Osteocyte (in vitro differentiated cells): ENCODE measurements around the gene TREX2. TPM values are rescaled to one million over a fixed set of nuclear protein-coding genes. Genes with fewer than 3 reads are reported as not detected.
A peak's percentile ranks its signal among the peaks of the same experiment; 100 is the strongest.

ENCODE experiments used
- DNase-seq: peaks from one replicate; pipeline ENCODE4 v3.0.0; 2021; ENCODE audit warnings: mixed read lengths; ENCODE audit not compliant: unreplicated experiment; ENCODE audit errors: extremely low spot score
- H3K27ac Mint-ChIP-seq: one replicate; pipeline ENCODE4 v1.8.0; 2021; ENCODE audit warnings: mild to moderate bottlenecking, mixed read lengths; ENCODE audit not compliant: unreplicated experiment
- H3K27me3 Mint-ChIP-seq: one replicate; pipeline ENCODE4 v1.8.0; 2021; ENCODE audit warnings: mixed read lengths; ENCODE audit not compliant: unreplicated experiment
- H3K36me3 Mint-ChIP-seq: one replicate; pipeline ENCODE4 v1.8.0; 2021; ENCODE audit warnings: mixed read lengths; ENCODE audit not compliant: unreplicated experiment
- H3K4me1 Mint-ChIP-seq: one replicate; pipeline ENCODE4 v1.8.0; 2021; ENCODE audit warnings: mixed read lengths; ENCODE audit not compliant: unreplicated experiment
- H3K4me3 Mint-ChIP-seq: one replicate; pipeline ENCODE4 v1.8.0; 2021; ENCODE audit warnings: mild to moderate bottlenecking, moderate library complexity, mixed read lengths; ENCODE audit not compliant: unreplicated experiment
- H3K9me3 Mint-ChIP-seq: one replicate; pipeline ENCODE4 v1.8.0; 2021; ENCODE audit warnings: mixed read lengths; ENCODE audit not compliant: unreplicated experiment
- CTCF ChIP-seq: fragments of 200-600 bp; sonication (generic); IDR thresholded peaks from 2 replicates; pipeline ENCODE4 v1.5.0; 2021; ENCODE audit warnings: antibody characterized with exemption, mild to moderate bottlenecking, moderate library complexity
- total RNA-seq: library from RNA; stranded (reverse); gene quantifications from 2 replicates; pipeline ENCODE4 v1.2.1, GENCODE V29; 2021

The TREX2 gene
- total RNA-seq, 1 donor from 2014 or later = 2.5 TPM

- no peak for TF ChIP-seq CTCF
- Mint-ChIP-seq H3K9me3 (no peaks in the 10 kb centered on the region), H3K36me3 (peaks cover 2% of the 10 kb centered on the region), H3K27ac (no peak overlapping the region), H3K27me3 (no peaks in the 10 kb centered on the region), H3K4me3 (no peak overlapping the region), H3K4me1 (peaks cover 60% of the 10 kb centered on the region)
- DNase-seq = no peak
Observed at GRCh38 chrX:153493085-153493484, 47.2 kb upstream of the TREX2 start.

- no peak overlapping the region for H3K4me3 Mint-ChIP-seq
- H3K36me3 Mint-ChIP-seq = no peaks in the 10 kb centered on the region
- H3K9me3 Mint-ChIP-seq = no peaks in the 10 kb centered on the region
- no peaks in the 10 kb centered on the region for H3K27me3 Mint-ChIP-seq
- H3K4me1 Mint-ChIP-seq = peaks cover 60% of the 10 kb centered on the region
- peak overlapping the region; percentile 68 for H3K27ac Mint-ChIP-seq
- no peak for DNase-seq
- no peak for TF ChIP-seq CTCF
Observed at GRCh38 chrX:153492543-153492942, 46.7 kb upstream of the TREX2 start.

- no peak overlapping the region for H3K4me3 Mint-ChIP-seq
- H3K4me1 Mint-ChIP-seq = peaks cover 66% of the 10 kb centered on the region
- no peak overlapping the region for H3K27ac Mint-ChIP-seq
- no peak for DNase-seq
- H3K9me3 Mint-ChIP-seq = no peaks in the 10 kb centered on the region
- H3K36me3 Mint-ChIP-seq = no peaks in the 10 kb centered on the region
- TF ChIP-seq CTCF = no peak
- H3K27me3 Mint-ChIP-seq = no peaks in the 10 kb centered on the region
Observed at GRCh38 chrX:153491918-153492317, 46.1 kb upstream of the TREX2 start.

- no peaks in the 10 kb centered on the region for H3K27me3 Mint-ChIP-seq
- no peak for DNase-seq
- no peaks in the 10 kb centered on the region for H3K9me3 Mint-ChIP-seq
- no peak overlapping the region for H3K4me3 Mint-ChIP-seq
- no peaks in the 10 kb centered on the region for H3K36me3 Mint-ChIP-seq
- TF ChIP-seq CTCF = no peak
- H3K4me1 Mint-ChIP-seq = peaks cover 69% of the 10 kb centered on the region
- peak overlapping the region; percentile 73 for H3K27ac Mint-ChIP-seq
Observed at GRCh38 chrX:153491351-153491914, 45.6 kb upstream of the TREX2 start.

- Mint-ChIP-seq H3K27ac (peak overlapping the region; percentile 73), H3K36me3 (no peaks in the 10 kb centered on the region), H3K4me1 (peaks cover 70% of the 10 kb centered on the region), H3K4me3 (no peak overlapping the region), H3K27me3 (no peaks in the 10 kb centered on the region), H3K9me3 (no peaks in the 10 kb centered on the region)
- DNase-seq = no peak
- no peak for TF ChIP-seq CTCF
Observed at GRCh38 chrX:153490217-153490930, 44.5 kb upstream of the TREX2 start.
